DMS53 (cell line): Measurements from ENCODE around the gene USP19.
A peak's percentile ranks its signal among the peaks of the same experiment; 100 is the strongest.

Experiments
- DNase-seq: peaks from one replicate; lab custom pipeline; 2025; lab: John Stamatoyannopoulos, UW

USP19 gene

GRCh38 chr3:49120438-49121131 lies at the start of gene USP19:
TSS of gene USP19 (minus strand) at chr3:49120823. CDS start at chr3:49119145, 1,678 bp downstream.
- DNase-seq, result peak; percentile 88

- DNase-seq, result no peak
These were observed 46.3 kb upstream of the USP19 start for GRCh38 chr3:49166752-49167556.

GRCh38 chr3:49165771-49166751 lies 45.4 kb upstream of the USP19 start, which contains the start of gene CCDC71:
TSS of gene CCDC71 (minus strand) at chr3:49166331. CDS start at chr3:49164208, 2,123 bp downstream.
- peak; percentile 62 for DNase-seq

- DNase-seq, result no peak
These were observed 44.5 kb upstream of the USP19 start for GRCh38 chr3:49164983-49165720.

GRCh38 chr3:49163609-49164008 lies 43.0 kb upstream of the USP19 start:
- no peak for DNase-seq

GRCh38 chr3:49162751-49163419 lies 42.3 kb upstream of the USP19 start:
- no peak for DNase-seq

- no peak for DNase-seq
These were observed 41.3 kb upstream of the USP19 start for GRCh38 chr3:49161808-49162530.

- no peak for DNase-seq
These were observed 40.6 kb upstream of the USP19 start for GRCh38 chr3:49161197-49161596.

- peak; percentile 2 for DNase-seq
These were observed 38.2 kb upstream of the USP19 start for GRCh38 chr3:49158792-49159191.

- DNase-seq, result peak; percentile 52
These were observed 37.6 kb upstream of the USP19 start for GRCh38 chr3:49158103-49158709.

- no peak for DNase-seq
These were observed 36.7 kb upstream of the USP19 start for GRCh38 chr3:49157289-49157688.

GRCh38 chr3:49153349-49153912 lies 32.8 kb upstream of the USP19 start:
- DNase-seq, result no peak

GRCh38 chr3:49151610-49152009 lies 31.0 kb upstream of the USP19 start:
- no peak for DNase-seq

GRCh38 chr3:49148159-49148558 lies 27.5 kb upstream of the USP19 start:
- no peak for DNase-seq

GRCh38 chr3:49140080-49140479 lies 19.5 kb upstream of the USP19 start:
- no peak for DNase-seq

- no peak for DNase-seq
These were observed 14.9 kb upstream of the USP19 start for GRCh38 chr3:49135499-49135898.

- no peak for DNase-seq
These were observed 14.0 kb upstream of the USP19 start for GRCh38 chr3:49134471-49135265.

- DNase-seq, result peak; percentile 73
These were observed 12.8 kb upstream of the USP19 start for GRCh38 chr3:49133226-49133951.
